ENCODE measurements around the gene MED8.

DNA sequence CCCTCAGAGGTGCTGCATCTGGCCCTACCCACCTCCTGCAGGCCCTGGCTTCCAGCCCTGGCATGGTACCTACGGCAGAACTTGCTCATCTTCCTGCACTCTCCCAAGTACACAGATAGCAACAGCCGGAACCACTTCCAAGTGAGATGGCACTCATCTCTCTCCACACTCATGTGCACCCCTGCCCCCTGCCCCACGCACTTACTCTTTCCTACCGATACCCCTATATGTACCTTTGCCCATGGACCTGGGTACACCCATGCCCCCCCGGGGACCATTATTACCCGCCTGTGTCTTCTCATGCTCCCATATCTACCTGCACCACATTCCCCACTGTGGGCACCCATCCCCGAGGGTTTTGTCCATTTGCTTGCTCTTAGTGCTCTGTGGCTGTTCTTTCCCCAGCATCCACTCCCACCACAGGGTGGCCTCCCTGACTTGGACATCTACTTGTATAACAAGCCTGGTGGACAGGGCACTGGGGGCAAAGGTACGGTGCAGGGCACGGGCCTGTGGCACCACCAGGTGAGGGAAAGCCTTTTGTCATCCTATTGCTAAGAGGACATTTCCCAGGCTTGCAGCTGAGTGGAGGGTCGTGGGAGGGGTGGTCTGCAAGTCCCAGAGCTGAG, 49.5 kb upstream of the MED8 start:
- TF ChIP-seq, protein P1, sequence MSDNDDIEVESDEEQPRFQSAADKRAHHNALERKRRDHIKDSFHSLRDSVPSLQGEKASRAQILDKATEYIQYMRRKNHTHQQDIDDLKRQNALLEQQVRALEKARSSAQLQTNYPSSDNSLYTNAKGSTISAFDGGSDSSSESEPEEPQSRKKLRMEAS (IDR thresholded peaks at IDR 0.05; ENCODE audit: low read depth, low read length): no peak
- TF ChIP-seq NR2C2 (IDR thresholded peaks at IDR 0.05; ENCODE audit: borderline replicate concordance, control insufficient read depth, insufficient read length, low read depth) (no peak), CBX3 (IDR thresholded peaks at IDR 0.05; ENCODE audit: borderline replicate concordance, low read depth) (no peak), YY1 (IDR thresholded peaks at IDR 0.05; ENCODE audit: low read depth, low read length) (no peak), FOS (IDR thresholded peaks at IDR 0.05; ENCODE audit: borderline replicate concordance, extremely low read depth, insufficient read length) (no peak), POLR2AphosphoS5 (IDR thresholded peaks at IDR 0.05; ENCODE audit: low read length) (no peak), CTCF (IDR thresholded peaks at IDR 0.05 in 2 of 3, conservative IDR thresholded peaks at IDR 0.05 in 1 of 3; ENCODE audit: control insufficient read depth in 2 of 3, extremely low read depth in 1 of 3, insufficient read depth in 1 of 3, low read depth in 3 of 3, low read length in 3 of 3) (no peak), ZNF274 (IDR thresholded peaks at IDR 0.05; ENCODE audit: insufficient read depth, insufficient read length) (no peak), CREB1 (IDR thresholded peaks at IDR 0.05; ENCODE audit: low read depth) (no peak)
